KMS-11 (cell line): ENCODE data around the gene RALGPS1.

Experiments
- H2AFZ ChIP-seq: fragments of 200-600 bp; sonication (generic); 2 replicates; pipeline ENCODE4 v1.6.1; 2016; ENCODE audit warnings: antibody characterized with exemption, mixed run types, low read depth
- H3K27ac ChIP-seq: fragments of 200-600 bp; sonication (generic); 2 replicates; pipeline ENCODE4 v1.6.1; 2016; ENCODE audit warnings: mild to moderate bottlenecking, mixed run types
- H3K27me3 ChIP-seq: fragments of 200-600 bp; sonication (generic); 2 replicates; pipeline ENCODE4 v1.6.1; 2017; ENCODE audit warnings: mild to moderate bottlenecking, low read depth, mixed run types, moderate library complexity; ENCODE audit not compliant: insufficient read depth
- H3K36me3 ChIP-seq: fragments of 200-600 bp; sonication (generic); 2 replicates; pipeline ENCODE4 v1.6.1; 2017; ENCODE audit warnings: mild to moderate bottlenecking, mixed run types; ENCODE audit not compliant: insufficient read depth
- H3K4me1 ChIP-seq: fragments of 200-600 bp; sonication (generic); 2 replicates; pipeline ENCODE4 v1.6.1; 2016; ENCODE audit warnings: mild to moderate bottlenecking, low read depth, mixed run types; ENCODE audit not compliant: poor library complexity, severe bottlenecking
- H3K4me2 ChIP-seq: fragments of 200-600 bp; sonication (generic); 2 replicates; pipeline ENCODE4 v1.7.0; 2016; ENCODE audit warnings: mild to moderate bottlenecking, mixed run types
- H3K4me3 ChIP-seq: fragments of 200-600 bp; sonication (generic); IDR thresholded peaks from 2 replicates; pipeline ENCODE4 v1.6.1; 2017; ENCODE audit warnings: low read depth, low read length, mixed read lengths; ENCODE audit not compliant: insufficient read depth
- H3K79me2 ChIP-seq: fragments of 200-600 bp; sonication (generic); 2 replicates; pipeline ENCODE4 v1.6.1; 2016; ENCODE audit warnings: low read depth, mixed run types; ENCODE audit not compliant: insufficient read depth
- H3K9ac ChIP-seq: fragments of 200-600 bp; sonication (generic); 2 replicates; pipeline ENCODE4 v1.6.1; 2016; ENCODE audit warnings: mild to moderate bottlenecking, mixed run types
- H4K20me1 ChIP-seq: fragments of 200-600 bp; sonication (generic); 2 replicates; pipeline ENCODE4 v1.6.1; 2016; ENCODE audit warnings: mild to moderate bottlenecking, mixed run types; ENCODE audit not compliant: insufficient read depth
- TF ChIP-seq, protein P1 (sequence below): fragments of 200-600 bp; sonication (generic); conservative IDR thresholded peaks from 2 replicates; pipeline ENCODE4 v1.6.1; 2017; ENCODE audit warnings: low read depth, mild to moderate bottlenecking, antibody characterized with exemption, low read length, moderate library complexity, mixed read lengths

Gene RALGPS1

DNA sequence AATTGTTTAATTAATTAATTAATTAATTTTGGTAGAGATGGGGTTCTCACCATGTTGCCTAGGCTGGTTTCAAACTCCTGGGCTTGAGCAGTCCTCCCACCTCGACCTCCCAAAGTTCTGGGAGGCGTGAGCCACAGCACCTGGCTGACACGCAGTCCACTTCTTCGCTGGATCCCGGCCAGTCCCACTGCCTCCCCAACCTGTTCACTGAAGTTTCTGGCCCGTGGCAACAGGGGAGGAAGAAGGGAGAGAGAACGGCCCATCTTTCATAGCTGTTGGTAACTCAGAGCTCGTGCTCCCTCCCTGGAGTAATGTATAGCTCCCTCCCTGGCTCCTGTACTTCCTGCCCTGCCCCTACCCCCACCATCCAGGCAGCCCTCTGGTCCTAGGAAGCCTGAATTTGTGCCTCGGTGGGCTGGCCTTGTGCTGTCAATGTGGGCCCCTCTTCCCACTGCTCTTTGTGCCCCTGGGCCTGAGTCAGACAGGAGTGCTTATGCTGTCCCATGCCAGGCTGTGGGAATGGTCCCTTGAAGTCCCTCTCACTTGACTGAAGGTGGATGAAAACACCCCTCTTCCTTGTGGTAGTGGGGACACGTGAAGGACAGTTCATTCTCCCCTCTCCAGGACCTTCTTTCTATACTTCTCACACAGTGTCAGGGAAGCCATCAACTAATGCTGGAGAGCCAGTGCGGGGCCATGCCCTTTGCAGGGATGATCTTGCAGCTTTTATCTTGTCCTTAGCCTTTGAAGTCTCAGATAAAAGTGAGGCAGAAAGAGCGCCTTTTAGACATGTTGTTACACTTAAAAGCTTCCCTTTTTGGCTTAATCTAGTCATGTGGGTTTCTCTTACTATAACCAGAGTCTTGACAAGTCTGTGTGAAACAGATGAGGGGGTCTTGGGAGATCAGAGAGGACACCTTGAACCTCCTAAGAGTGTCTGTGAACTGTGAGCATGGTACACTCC is 169.8 kb downstream of the RALGPS1 start:
- Histone ChIP-seq H3K27ac (no peak overlapping the region), H2AFZ (no peak overlapping the region), H3K27me3 (no peaks in the 10 kb centered on the region), H4K20me1 (no peaks in the 10 kb centered on the region), H3K4me3 (no peak overlapping the region), H3K36me3 (no peaks in the 10 kb centered on the region), H3K4me2 (no peak overlapping the region), H3K4me1 (no peaks in the 10 kb centered on the region), H3K79me2 (no peaks in the 10 kb centered on the region), H3K9ac (no peak overlapping the region)
- TF ChIP-seq, protein P1, sequence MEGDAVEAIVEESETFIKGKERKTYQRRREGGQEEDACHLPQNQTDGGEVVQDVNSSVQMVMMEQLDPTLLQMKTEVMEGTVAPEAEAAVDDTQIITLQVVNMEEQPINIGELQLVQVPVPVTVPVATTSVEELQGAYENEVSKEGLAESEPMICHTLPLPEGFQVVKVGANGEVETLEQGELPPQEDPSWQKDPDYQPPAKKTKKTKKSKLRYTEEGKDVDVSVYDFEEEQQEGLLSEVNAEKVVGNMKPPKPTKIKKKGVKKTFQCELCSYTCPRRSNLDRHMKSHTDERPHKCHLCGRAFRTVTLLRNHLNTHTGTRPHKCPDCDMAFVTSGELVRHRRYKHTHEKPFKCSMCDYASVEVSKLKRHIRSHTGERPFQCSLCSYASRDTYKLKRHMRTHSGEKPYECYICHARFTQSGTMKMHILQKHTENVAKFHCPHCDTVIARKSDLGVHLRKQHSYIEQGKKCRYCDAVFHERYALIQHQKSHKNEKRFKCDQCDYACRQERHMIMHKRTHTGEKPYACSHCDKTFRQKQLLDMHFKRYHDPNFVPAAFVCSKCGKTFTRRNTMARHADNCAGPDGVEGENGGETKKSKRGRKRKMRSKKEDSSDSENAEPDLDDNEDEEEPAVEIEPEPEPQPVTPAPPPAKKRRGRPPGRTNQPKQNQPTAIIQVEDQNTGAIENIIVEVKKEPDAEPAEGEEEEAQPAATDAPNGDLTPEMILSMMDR: no peak

DNA sequence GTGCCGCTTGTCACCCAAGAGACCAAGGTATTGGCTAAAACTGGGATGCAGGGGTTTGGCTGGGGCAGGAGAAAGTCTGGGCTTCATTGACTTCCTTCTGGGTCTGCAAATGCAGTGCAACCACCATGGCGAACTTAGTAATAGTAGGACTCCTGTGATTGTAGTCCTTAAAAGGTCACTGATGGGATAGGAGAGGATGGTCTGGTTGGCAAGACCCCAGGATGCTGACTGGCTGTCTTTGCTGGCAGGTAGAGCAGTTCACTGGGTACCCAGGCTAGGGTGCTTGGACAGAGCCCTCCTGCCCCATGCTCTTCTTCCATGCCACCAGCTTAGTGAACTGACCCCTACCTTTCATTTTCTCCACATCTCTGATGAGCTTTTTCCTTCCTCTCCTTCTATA is 170.6 kb downstream of the RALGPS1 start:
- Histone ChIP-seq H3K27me3 (no peaks in the 10 kb centered on the region), H3K27ac (no peak overlapping the region)

DNA sequence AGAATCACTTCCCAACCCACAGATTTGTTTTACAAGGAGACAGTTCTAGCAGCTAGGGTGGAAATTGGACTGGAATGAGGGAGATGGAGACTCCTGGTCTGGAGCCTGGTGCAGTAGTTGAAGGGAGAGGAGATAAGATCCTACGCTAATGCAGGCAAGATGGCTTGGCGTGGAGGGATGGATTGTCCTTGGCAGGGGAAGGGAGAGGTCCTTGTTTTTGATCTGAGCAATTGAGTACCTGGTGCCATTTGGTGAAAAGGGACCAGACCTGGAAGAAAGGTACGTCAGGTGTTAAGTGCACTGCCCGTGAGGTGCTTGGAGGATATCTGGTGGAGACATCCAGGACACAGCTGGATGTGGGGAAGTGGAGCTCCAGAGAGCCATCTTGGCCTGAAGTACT is 172.2 kb downstream of the RALGPS1 start:
- Histone ChIP-seq H3K36me3 (no peaks in the 10 kb centered on the region), H3K9ac (no peak overlapping the region), H2AFZ (no peak overlapping the region), H3K4me1 (no peaks in the 10 kb centered on the region), H3K27me3 (no peaks in the 10 kb centered on the region), H3K79me2 (no peaks in the 10 kb centered on the region), H4K20me1 (no peaks in the 10 kb centered on the region), H3K4me3 (no peak overlapping the region), H3K27ac (no peak overlapping the region), H3K4me2 (no peak overlapping the region)
- TF ChIP-seq, protein P1: no peak

More for the DNA sequence above, 170.6 kb downstream of the RALGPS1 start:
- no peaks in the 10 kb centered on the region for H3K79me2 ChIP-seq
- H3K36me3 ChIP-seq: no peaks in the 10 kb centered on the region
- no peak overlapping the region for H3K9ac ChIP-seq
- no peaks in the 10 kb centered on the region for H3K4me1 ChIP-seq
- H4K20me1 ChIP-seq: no peaks in the 10 kb centered on the region
- TF ChIP-seq, protein P1: no peak
- no peak overlapping the region for H3K4me3 ChIP-seq
- no peak overlapping the region for H3K4me2 ChIP-seq
- H2AFZ ChIP-seq: no peak overlapping the region

DNA sequence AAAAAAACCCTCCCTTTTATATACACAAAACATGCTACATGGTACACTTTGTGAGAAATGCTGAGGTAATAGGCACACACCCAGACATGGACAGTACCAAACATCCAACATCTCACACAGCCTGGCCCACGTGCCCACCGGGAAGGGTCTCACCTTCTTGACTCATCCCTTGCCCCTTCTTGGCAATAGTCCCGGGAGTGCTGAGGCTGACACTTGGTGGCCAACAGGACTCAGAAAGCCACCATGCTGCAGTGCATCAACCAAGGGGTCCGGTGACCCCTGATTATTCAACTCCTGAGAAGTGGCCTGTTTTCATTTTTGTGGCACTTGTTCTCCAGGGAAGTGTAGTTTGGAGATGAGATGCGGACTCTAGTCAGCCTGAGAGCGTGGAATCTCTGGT is 172.8 kb downstream of the RALGPS1 start:
- no peak overlapping the region for H3K9ac ChIP-seq
- no peak overlapping the region for H3K4me3 ChIP-seq
- H3K36me3 ChIP-seq: no peaks in the 10 kb centered on the region
- no peaks in the 10 kb centered on the region for H3K27me3 ChIP-seq
- H4K20me1 ChIP-seq: no peaks in the 10 kb centered on the region
- H2AFZ ChIP-seq: no peak overlapping the region
- TF ChIP-seq, protein P1: no peak
- H3K4me2 ChIP-seq: no peak overlapping the region
- H3K79me2 ChIP-seq: no peaks in the 10 kb centered on the region
- H3K4me1 ChIP-seq: no peaks in the 10 kb centered on the region
- no peak overlapping the region for H3K27ac ChIP-seq
